Tibial artery (tissue), 4 donors: Measurements from ENCODE around the gene IFI44L.

Experiments
- DNase-seq, 2 donors: peaks; one replicate each; pipeline ENCODE4 v3.0.0-alpha.2; 2019
- H3K27ac ChIP-seq, 2 donors: fragments of 200-600 bp; sonication (generic) in 1 of 2; 1 replicate in 1 of 2; 2 replicates in 1 of 2; pipeline ENCODE4 v1.5.1; 2018 to 2019; ENCODE audit warnings: mild to moderate bottlenecking in 1 of 2
- H3K27me3 ChIP-seq, 2 donors: fragments of 200-600 bp; sonication (generic) in 1 of 2; one replicate each; pipeline versions ENCODE4 v1.5.1 to v1.6.0; 2016 to 2019
- H3K36me3 ChIP-seq, 3 donors: fragments of 200-600 bp; sonication (generic) in 2 of 3; one replicate each; pipeline ENCODE4 v1.5.1; 2016 to 2019; ENCODE audit warnings: mild to moderate bottlenecking in 2 of 3
- H3K4me1 ChIP-seq, 4 donors: fragments of 200-600 bp; sonication (generic) in 2 of 4; 1 replicate in 3 of 4; 2 replicates in 1 of 4; pipeline ENCODE4 v1.5.1; 2016 to 2019
- H3K4me3 ChIP-seq, 2 donors: fragments of 200-600 bp; sonication (generic) in 1 of 2; 1 replicate in 1 of 2; 2 replicates in 1 of 2; pipeline ENCODE4 v1.5.1; 2018 to 2019; ENCODE audit warnings: mild to moderate bottlenecking in 2 of 2
- H3K9me3 ChIP-seq, 3 donors: fragments of 200-600 bp; sonication (generic) in 1 of 3; one replicate each; pipeline ENCODE4 v1.5.1; 2016 to 2019
- CTCF ChIP-seq, 2 experiments: fragments of 200-600 bp in 1 of 2; fragments of 450-650 bp in 1 of 2; IDR thresholded peaks; one replicate each; pipeline ENCODE4 v1.5.1; 2017 to 2019; ENCODE audit warnings: antibody characterized with exemption in 2 of 2, mild to moderate bottlenecking in 1 of 2, moderate library complexity in 1 of 2
- intact Hi-C: fragments of 100-400 bp; cut with DNase I; formaldehyde crosslinking; loops from one replicate; pipeline ENCODE4 v1.15.0; 2023; ENCODE audit warnings: low total_unique reads

Gene IFI44L

GRCh38 chr1:78676347-78676982 lies 56.2 kb downstream of the IFI44L start:
- peak in 1 of 2 donors; percentile 67 for DNase-seq
- Histone ChIP-seq H3K36me3 (no peaks in the 10 kb centered on the region), H3K27ac (no peak overlapping the region), H3K4me1 (no peaks in the 10 kb centered on the region), H3K4me3 (no peak overlapping the region), H3K9me3 (no peaks in the 10 kb centered on the region), H3K27me3 (no peaks in the 10 kb centered on the region)
- intact Hi-C loops, result loop anchor here (2.0 to 10.0 kb wide), 2 partner anchors 58 to 532 kb away; no protein-coding TSS in a partner anchor
- TF ChIP-seq CTCF (IDR thresholded peaks at IDR 0.05), result peak; percentile 81 to 83

GRCh38 chr1:78676993-78677392 lies 56.7 kb downstream of the IFI44L start:
- H3K36me3 ChIP-seq, result no peaks in the 10 kb centered on the region
- H3K4me3 ChIP-seq, result no peak overlapping the region
- TF ChIP-seq CTCF (IDR thresholded peaks at IDR 0.05), result no peak
- intact Hi-C loops, result loop anchor here (2.0 to 10.0 kb wide), 2 partner anchors 58 to 532 kb away; no protein-coding TSS in a partner anchor
- H3K4me1 ChIP-seq, result no peaks in the 10 kb centered on the region
- no peaks in the 10 kb centered on the region for H3K9me3 ChIP-seq
- DNase-seq, result no peak
- H3K27ac ChIP-seq, result no peak overlapping the region
- H3K27me3 ChIP-seq, result no peaks in the 10 kb centered on the region

- no peaks in the 10 kb centered on the region for H3K9me3 ChIP-seq
- no peak overlapping the region for H3K4me3 ChIP-seq
- no peak for DNase-seq
- H3K4me1 ChIP-seq, result no peaks in the 10 kb centered on the region
- TF ChIP-seq CTCF (IDR thresholded peaks at IDR 0.05), result no peak
- intact Hi-C loops, result loop anchor here (2.0 to 10.0 kb wide), 2 partner anchors 59 to 533 kb away; no protein-coding TSS in a partner anchor
- no peaks in the 10 kb centered on the region for H3K36me3 ChIP-seq
- no peak overlapping the region for H3K27ac ChIP-seq
- H3K27me3 ChIP-seq, result no peaks in the 10 kb centered on the region
Measured at GRCh38 chr1:78677788-78678187, 57.5 kb downstream of the IFI44L start.

- intact Hi-C loops, result loop anchor here (10.0 kb wide), 1 partner anchor 534 kb away; no protein-coding TSS in a partner anchor
- Histone ChIP-seq H3K27me3 (no peaks in the 10 kb centered on the region), H3K4me3 (no peak overlapping the region), H3K36me3 (no peaks in the 10 kb centered on the region), H3K9me3 (no peaks in the 10 kb centered on the region), H3K27ac (no peak overlapping the region), H3K4me1 (no peaks in the 10 kb centered on the region)
- no peak for TF ChIP-seq CTCF (IDR thresholded peaks at IDR 0.05)
- no peak for DNase-seq
Measured at GRCh38 chr1:78678324-78678723, 58.1 kb downstream of the IFI44L start.

- H3K27ac ChIP-seq, result no peak overlapping the region
- no peak for DNase-seq
- H3K4me1 ChIP-seq, result no peaks in the 10 kb centered on the region
- intact Hi-C loops, result no loop called here
- H3K4me3 ChIP-seq, result no peak overlapping the region
- no peaks in the 10 kb centered on the region for H3K36me3 ChIP-seq
- H3K9me3 ChIP-seq, result no peaks in the 10 kb centered on the region
- TF ChIP-seq CTCF (IDR thresholded peaks at IDR 0.05), result no peak
- no peaks in the 10 kb centered on the region for H3K27me3 ChIP-seq
Measured at GRCh38 chr1:78681265-78681664, 61.0 kb downstream of the IFI44L start.
